ENCODE measurements around the gene GOLGA6L26.
"Not testable (repeated sequence)": the region's sequence is repeated elsewhere in the genome, so short reads cannot be mapped to it uniquely, and the experiment has no call there.

Gene GOLGA6L26

GRCh38 chr15:23304805-23305204 is 29.2 kb downstream of the GOLGA6L26 start:
- Mint-ChIP-seq H3K4me1 (peaks cover 50% of the 10 kb centered on the region), H3K4me3 (peak overlapping the region; percentile 98), H3K27ac (peak overlapping the region; percentile 96), H3K36me3 (peaks cover 40% of the 10 kb centered on the region)
- not testable (repeated sequence) for H3K9me3 Mint-ChIP-seq; ATAC-seq; DNase-seq (ENCODE audit: low spot score in 2 of 2)

DNA sequence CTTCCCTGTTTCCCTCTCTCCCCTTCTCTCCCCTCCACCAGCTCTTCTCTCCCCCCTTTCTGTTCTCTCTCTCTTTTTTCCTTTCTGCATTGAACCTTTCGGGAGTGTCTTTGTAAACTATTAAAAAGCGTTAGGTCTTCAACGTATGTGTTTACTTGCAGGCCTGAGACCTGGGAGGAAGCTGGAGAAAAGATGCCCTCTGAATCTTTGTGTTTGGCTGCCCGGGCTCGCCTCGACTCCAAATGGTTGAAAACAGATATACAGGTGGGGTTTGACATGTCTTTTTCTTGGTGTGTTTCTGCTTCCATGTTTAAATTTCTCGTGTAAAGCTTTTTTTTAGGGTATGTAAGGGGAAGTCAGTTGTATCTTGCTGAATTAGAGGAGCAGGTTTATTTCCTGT is 29.7 kb downstream of the GOLGA6L26 start:
- H3K9me3 Mint-ChIP-seq, ATAC-seq: not testable (repeated sequence)
- Mint-ChIP-seq H3K27ac (peak overlapping the region; percentile 96), H3K4me1 (peaks cover 50% of the 10 kb centered on the region), H3K36me3 (peaks cover 35% of the 10 kb centered on the region), H3K4me3 (peak overlapping the region; percentile 98)
- peak in 1 of 2 donors; percentile 52 for DNase-seq (ENCODE audit: low spot score in 2 of 2)

GRCh38 chr15:23303654-23304053 is 30.3 kb downstream of the GOLGA6L26 start:
- not testable (repeated sequence) for H3K9me3 Mint-ChIP-seq, ATAC-seq
- peak; percentile 36 to 59 for DNase-seq (ENCODE audit: low spot score in 2 of 2)
- Mint-ChIP-seq H3K27ac (peak overlapping the region; percentile 96), H3K4me1 (peaks cover 48% of the 10 kb centered on the region), H3K4me3 (peak overlapping the region; percentile 98), H3K36me3 (peaks cover 29% of the 10 kb centered on the region)

GRCh38 chr15:23303246-23303645 is 30.8 kb downstream of the GOLGA6L26 start:
- Mint-ChIP-seq H3K36me3 (peaks cover 25% of the 10 kb centered on the region), H3K4me1 (peaks cover 44% of the 10 kb centered on the region)
- not testable (repeated sequence) for H3K27ac Mint-ChIP-seq; H3K4me3 Mint-ChIP-seq; H3K9me3 Mint-ChIP-seq; DNase-seq (ENCODE audit: low spot score in 2 of 2)
- peak; percentile 67 for ATAC-seq

All from stimulated activated effector memory CD8-positive, alpha-beta T cell treated with anti-CD3 and anti-CD28 coated beads, Interleukin-12 subunit alpha, Interleukin-12 subunit beta, amount 100 ng/mL, for 72 hours (primary cell).